Neural cell (in vitro differentiated cells): ENCODE data around the gene TMEM123. TPM values are rescaled to one million over a fixed set of nuclear protein-coding genes. Genes with fewer than 3 reads are reported as not detected.

Experiments used
- H2AFZ ChIP-seq: fragments of 200-600, 300-800 bp; sonication (generic), shearing (Covaris generic); 2 replicates; pipeline ENCODE4 v1.6.0; 2014; ENCODE audit warnings: low read depth, mild to moderate bottlenecking, antibody characterized with exemption, low read length, moderate library complexity
- H3F3A ChIP-seq: fragments of 200-600 bp; shearing (Covaris generic); 2 replicates; pipeline ENCODE4 v1.6.1; 2016; ENCODE audit warnings: mild to moderate bottlenecking, moderate library complexity, mixed read lengths, antibody characterized with exemption, low read length; ENCODE audit not compliant: insufficient read depth, poor library complexity, severe bottlenecking
- H3K27ac ChIP-seq: fragments of 200-600, 300-800 bp; sonication (generic), shearing (Covaris generic); 2 replicates; pipeline ENCODE4 v1.5.1; 2014; ENCODE audit warnings: mild to moderate bottlenecking, low read length, moderate library complexity
- H3K27me3 ChIP-seq: fragments of 300-800, 200-600 bp; sonication (generic), shearing (Covaris generic); 2 replicates; pipeline ENCODE4 v1.6.0; 2014; ENCODE audit warnings: mild to moderate bottlenecking, low read depth, low read length, moderate library complexity; ENCODE audit not compliant: insufficient read depth
- H3K36me3 ChIP-seq: fragments of 300-800, 200-600 bp; sonication (generic), shearing (Covaris generic); 2 replicates; pipeline ENCODE4 v1.5.1; 2014; ENCODE audit warnings: mild to moderate bottlenecking, antibody characterized with exemption, low read length, moderate library complexity; ENCODE audit not compliant: insufficient read depth
- H3K4me2 ChIP-seq: fragments of 300-800, 200-600 bp; sonication (generic), shearing (Covaris generic); 2 replicates; pipeline ENCODE4 v1.6.0; 2014; ENCODE audit warnings: mild to moderate bottlenecking, low read length
- H3K4me3 ChIP-seq: fragments of 300-800, 200-600 bp; sonication (generic), shearing (Covaris generic); 2 replicates; pipeline ENCODE4 v1.5.1; 2014; ENCODE audit warnings: mild to moderate bottlenecking, low read length, moderate library complexity
- H3K79me2 ChIP-seq: fragments of 200-600 bp; shearing (Covaris generic); replicated peaks from 2 replicates; pipeline ENCODE4 v1.6.0; 2014; ENCODE audit warnings: mild to moderate bottlenecking, low read length, moderate library complexity; ENCODE audit not compliant: insufficient read depth
- H3K9ac ChIP-seq: fragments of 300-800, 200-600 bp; sonication (generic), shearing (Covaris generic); 2 replicates; pipeline ENCODE4 v1.6.1; 2016; ENCODE audit warnings: mild to moderate bottlenecking, low read length, mixed read lengths
- H3K9me2 ChIP-seq: fragments of 200-600 bp; shearing (Covaris generic); 2 replicates; pipeline ENCODE4 v1.6.1; 2016; ENCODE audit warnings: mild to moderate bottlenecking, low read length, mixed read lengths; ENCODE audit not compliant: insufficient read depth
- H3K9me3 ChIP-seq: fragments of 200-600, 300-800 bp; sonication (generic), shearing (Covaris generic); 2 replicates; pipeline ENCODE4 v1.6.1; 2016; ENCODE audit warnings: mild to moderate bottlenecking, mixed run types, low read length, moderate library complexity, mixed read lengths
- H4K20me1 ChIP-seq: fragments of 200-600 bp; shearing (Covaris generic); 2 replicates; pipeline ENCODE4 v1.6.1; 2016; ENCODE audit warnings: mild to moderate bottlenecking, mixed run types; ENCODE audit not compliant: insufficient read depth
- CTCF ChIP-seq: fragments of 450-650 bp; IDR thresholded peaks from 2 replicates; pipeline ENCODE4 v1.5.1; 2014; ENCODE audit warnings: antibody characterized with exemption, mild to moderate bottlenecking, moderate library complexity; ENCODE audit not compliant: poor library complexity, severe bottlenecking
- EP300 ChIP-seq: fragments of 450-650 bp; conservative IDR thresholded peaks from 2 replicates; pipeline ENCODE4 v1.6.1; 2014; ENCODE audit warnings: antibody characterized with exemption, mild to moderate bottlenecking, moderate library complexity; ENCODE audit not compliant: poor library complexity, severe bottlenecking
- EZH2 ChIP-seq: fragments of 200-600, 300-800 bp; shearing (Covaris generic), sonication (generic); IDR thresholded peaks from 2 replicates; pipeline ENCODE4 v1.6.1; 2014; ENCODE audit warnings: antibody characterized with exemption, low read length, borderline replicate concordance, mild to moderate bottlenecking; ENCODE audit not compliant: insufficient read depth, poor library complexity, severe bottlenecking
- MXI1 ChIP-seq: fragments of 450-650 bp; conservative IDR thresholded peaks from 2 replicates; pipeline ENCODE4 v1.6.1; 2014; ENCODE audit warnings: antibody characterized with exemption, mild to moderate bottlenecking; ENCODE audit not compliant: poor library complexity, severe bottlenecking
- POLR2AphosphoS5 ChIP-seq: IDR thresholded peaks from 2 replicates; pipeline ENCODE4 v1.6.1; 2012
- RAD21 ChIP-seq: fragments of 450-650 bp; conservative IDR thresholded peaks from 2 replicates; pipeline ENCODE4 v1.6.1; 2014; ENCODE audit warnings: antibody characterized with exemption, mild to moderate bottlenecking, moderate library complexity
- REST ChIP-seq: IDR thresholded peaks from 2 replicates; pipeline ENCODE4 v1.6.1; 2012; ENCODE audit warnings: borderline replicate concordance
- SMC3 ChIP-seq: fragments of 450-650 bp; conservative IDR thresholded peaks from 2 replicates; pipeline ENCODE4 v1.6.1; 2014; ENCODE audit warnings: antibody characterized with exemption, mild to moderate bottlenecking, moderate library complexity; ENCODE audit not compliant: poor library complexity
- TAF1 ChIP-seq: IDR thresholded peaks from 2 replicates; pipeline ENCODE4 v1.6.1; 2012; ENCODE audit warnings: low read depth
- polyA plus RNA-seq: library from polyadenylated mRNA; depleted of rRNA; stranded (reverse); fragments of >200 nt; gene quantifications from 2 replicates; pipeline ENCODE4 v1.2.3, GENCODE V29; 2014

Gene TMEM123
- polyA plus RNA-seq, 1 donor from 2014 or later: 7.7 TPM

- H3K27ac ChIP-seq: no peak overlapping the region
- peaks cover 13% of the 10 kb centered on the region for H3K36me3 ChIP-seq
- H3K27me3 ChIP-seq: no peaks in the 10 kb centered on the region
- no peaks in the 10 kb centered on the region for H3F3A ChIP-seq
- no peak overlapping the region for H3K4me3 ChIP-seq
- no peak overlapping the region for H3K4me2 ChIP-seq
- TF ChIP-seq RAD21: no peak
- TF ChIP-seq EP300: no peak
- TF ChIP-seq TAF1: no peak
- TF ChIP-seq EZH2: no peak
- no peak for TF ChIP-seq SMC3
- TF ChIP-seq MXI1: no peak
- TF ChIP-seq REST: no peak
- TF ChIP-seq POLR2AphosphoS5: no peak
- no peak for TF ChIP-seq CTCF
- no peaks in the 10 kb centered on the region for H3K9me2 ChIP-seq
- H4K20me1 ChIP-seq: no peaks in the 10 kb centered on the region
- H3K9ac ChIP-seq: no peak overlapping the region
- H3K9me3 ChIP-seq: no peaks in the 10 kb centered on the region
- no peaks in the 10 kb centered on the region for H3K79me2 ChIP-seq
- H2AFZ ChIP-seq: no peak overlapping the region
Measured at GRCh38 chr11:102393272-102393730, 59.3 kb downstream of the TMEM123 start.

GRCh38 chr11:102391549-102392237 lies 60.9 kb downstream of the TMEM123 start:
- Histone ChIP-seq H3K9me3 (no peaks in the 10 kb centered on the region), H3K4me2 (no peak overlapping the region), H3K27me3 (no peaks in the 10 kb centered on the region), H3K36me3 (peaks cover 16% of the 10 kb centered on the region), H3K27ac (no peak overlapping the region), H3K79me2 (no peaks in the 10 kb centered on the region), H3K4me3 (no peak overlapping the region), H2AFZ (no peak overlapping the region), H3K9me2 (no peaks in the 10 kb centered on the region), H3K9ac (no peak overlapping the region), H3F3A (no peaks in the 10 kb centered on the region), H4K20me1 (no peaks in the 10 kb centered on the region)
- TF ChIP-seq POLR2AphosphoS5: no peak
- no peak for TF ChIP-seq EZH2
- no peak for TF ChIP-seq SMC3
- no peak for TF ChIP-seq RAD21
- no peak for TF ChIP-seq CTCF
- no peak for TF ChIP-seq TAF1
- TF ChIP-seq REST: no peak
- no peak for TF ChIP-seq EP300
- no peak for TF ChIP-seq MXI1
